A549 treated with CpdA at 1 μM for 4 hours (cell line): ENCODE data around the gene MARVELD3. TPM values are rescaled to one million over a fixed set of nuclear protein-coding genes. Genes with fewer than 3 reads are reported as not detected.

Experiments
- total RNA-seq: library from RNA; stranded (reverse); fragments of 200-300 nt; extraction: Qiagen RNA extraction; gene quantifications from 5 replicates; pipeline ENCODE4 v1.2.3, GENCODE V29; 2022; ENCODE audit warnings: low read depth

MARVELD3 gene
- 0.22 to 0.56 TPM (median 0.49 TPM) in 5 replicates for total RNA-seq

GRCh38 chr16:71626018-71626857, at the start of gene MARVELD3:
MARVELD3 (plus strand) TSS chr16:71626184; CDS start chr16:71626230, 46 bp downstream.

GRCh38 chr16:71576971-71577370, 49.0 kb upstream of the MARVELD3 start, which contains the start of gene TAT:
TAT (minus strand) TSS chr16:71577092; CDS start chr16:71576415, 677 bp downstream.

Other genes with a start within 250 kb of the MARVELD3 start
- not detected in 5 replicates for gene TLE7, start 184.1 kb upstream of the MARVELD3 start, total RNA-seq
- 5.4 to 7.4 TPM (median 6.1 TPM) in 5 replicates for gene ZNF23, start 163.9 kb upstream of the MARVELD3 start, total RNA-seq
- 1.2 to 3.0 TPM (median 2.0 TPM) in 5 replicates for gene ZNF19, start 136.9 kb upstream of the MARVELD3 start, total RNA-seq
- gene CHST4, start 99.8 kb upstream of the MARVELD3 start, total RNA-seq: 0.06 to 0.20 TPM (median 0.06 TPM) in 4 of 5 replicates, not detected in the other
- 0.02 to 0.09 TPM (median 0.05 TPM) in 3 of 5 replicates, not detected in the others for gene TAT, start 49.1 kb upstream of the MARVELD3 start, total RNA-seq
- 8.1 to 10.5 TPM (median 8.8 TPM) in 5 replicates for gene PHLPP2, start 98.5 kb downstream of the MARVELD3 start, total RNA-seq
- gene AP1G1, start 182.7 kb downstream of the MARVELD3 start, total RNA-seq: 41.5 to 53.6 TPM (median 47.5 TPM) in 5 replicates
- 13.9 to 19.1 TPM (median 16.9 TPM) in 5 replicates for gene ATXN1L, start 219.8 kb downstream of the MARVELD3 start, total RNA-seq